ENCODE results near the gene ARRB1. TPM values are rescaled to one million over a fixed set of nuclear protein-coding genes. Genes with fewer than 3 reads are reported as not detected.
"Not testable (repeated sequence)": the region's sequence is repeated elsewhere in the genome, so short reads cannot be mapped to it uniquely, and the experiment has no call there.

The ARRB1 gene
- polyA plus RNA-seq, 1 experiment, result 15.7 TPM

GRCh38 chr11:75380716-75381420 lies 29.4 kb upstream of the ARRB1 start:
- TF ChIP-seq CTCF (IDR thresholded peaks at IDR 0.05; ENCODE audit: insufficient read depth, low read depth, low read length), result no peak
- no peak overlapping the region for H3K4me3 ChIP-seq (ENCODE audit: low read depth, low read length)
- DNase-seq (ENCODE audit: low read depth), result no peak
- ChIA-PET CTCF (interaction anchor here (0.5 to 14.3 kb wide), 7 partner anchors 7 to 644 kb away, joined by 3 to 389 read pairs (median 32); no protein-coding TSS in a partner anchor), POLR2A (no interaction called here)
- H3K27me3 ChIP-seq (ENCODE audit: control insufficient read depth, insufficient read depth, low read length), result peaks cover 2% of the 10 kb centered on the region; the same call in 1 of the 2 replicates
- no peaks in the 10 kb centered on the region for H3K36me3 ChIP-seq (ENCODE audit: control insufficient read depth, insufficient read depth, low read length)

GRCh38 chr11:75380245-75380644 lies 28.8 kb upstream of the ARRB1 start:
- TF ChIP-seq CTCF (IDR thresholded peaks at IDR 0.05; ENCODE audit: insufficient read depth, low read depth, low read length), result no peak
- H3K27me3 ChIP-seq (ENCODE audit: control insufficient read depth, insufficient read depth, low read length), result peaks cover 3% of the 10 kb centered on the region; the same call in 1 of the 2 replicates
- H3K36me3 ChIP-seq (ENCODE audit: control insufficient read depth, insufficient read depth, low read length), result no peaks in the 10 kb centered on the region
- CTCF ChIA-PET, result interaction anchor here (5.6 to 14.3 kb wide), 4 partner anchors 7 to 100 kb away, joined by 32 to 389 read pairs (median 120); no protein-coding TSS in a partner anchor
- H3K4me3 ChIP-seq (ENCODE audit: low read depth, low read length), result no peak overlapping the region
- DNase-seq (ENCODE audit: low read depth), result no peak
- POLR2A ChIA-PET, result no interaction called here

GRCh38 chr11:75378776-75379175 lies 27.3 kb upstream of the ARRB1 start:
- H3K36me3 ChIP-seq (ENCODE audit: control insufficient read depth, insufficient read depth, low read length); POLR2A ChIA-PET; H3K4me3 ChIP-seq (ENCODE audit: low read depth, low read length); DNase-seq (ENCODE audit: low read depth); H3K27me3 ChIP-seq (ENCODE audit: control insufficient read depth, insufficient read depth, low read length): not testable (repeated sequence)
- CTCF ChIA-PET, result interaction anchor here (0.9 to 14.3 kb wide), 2 partner anchors 39 to 98 kb away, joined by 3 to 389 read pairs; no protein-coding TSS in a partner anchor

- H3K27me3 ChIP-seq (ENCODE audit: control insufficient read depth, insufficient read depth, low read length), result peaks cover 3% of the 10 kb centered on the region
- H3K4me3 ChIP-seq (ENCODE audit: low read depth, low read length), result no peak overlapping the region
- no peaks in the 10 kb centered on the region for H3K36me3 ChIP-seq (ENCODE audit: control insufficient read depth, insufficient read depth, low read length)
- CTCF ChIA-PET, result interaction anchor here (0.9 to 2.5 kb wide), 3 partner anchors 13 to 97 kb away, joined by 3 to 9 read pairs (median 4); no protein-coding TSS in a partner anchor
- POLR2A ChIA-PET, result no interaction called here
- TF ChIP-seq CTCF (IDR thresholded peaks at IDR 0.05; ENCODE audit: insufficient read depth, low read depth, low read length), result peak; percentile 16; the same call in 1 of the 2 replicates
- DNase-seq (ENCODE audit: low read depth), result no peak
These were observed 24.7 kb upstream of the ARRB1 start for GRCh38 chr11:75376175-75376574.

- CTCF ChIA-PET, result interaction anchor here (0.9 to 4.3 kb wide), 4 partner anchors 7 to 96 kb away, joined by 3 to 32 read pairs (median 6); no protein-coding TSS in a partner anchor
- no peak for TF ChIP-seq CTCF (IDR thresholded peaks at IDR 0.05; ENCODE audit: insufficient read depth, low read depth, low read length)
- DNase-seq (ENCODE audit: low read depth), result no peak
- Histone ChIP-seq H3K4me3 (ENCODE audit: low read depth, low read length) (no peak overlapping the region), H3K27me3 (ENCODE audit: control insufficient read depth, insufficient read depth, low read length) (peaks cover 3% of the 10 kb centered on the region), H3K36me3 (ENCODE audit: control insufficient read depth, insufficient read depth, low read length) (no peaks in the 10 kb centered on the region)
- POLR2A ChIA-PET, result no interaction called here
These were observed 24.2 kb upstream of the ARRB1 start for GRCh38 chr11:75375626-75376025.

All from BJ (cell line).